NCI-H1105 (cell line): ENCODE results near the gene OR11G2.
A peak's percentile ranks its signal among the peaks of the same experiment; 100 is the strongest.
"Not testable (repeated sequence)": the region's sequence is repeated elsewhere in the genome, so short reads cannot be mapped to it uniquely, and the experiment has no call there.

Experiments
- DNase-seq: peaks from one replicate; lab custom pipeline; 2025; lab: John Stamatoyannopoulos, UW

The OR11G2 gene

DNA sequence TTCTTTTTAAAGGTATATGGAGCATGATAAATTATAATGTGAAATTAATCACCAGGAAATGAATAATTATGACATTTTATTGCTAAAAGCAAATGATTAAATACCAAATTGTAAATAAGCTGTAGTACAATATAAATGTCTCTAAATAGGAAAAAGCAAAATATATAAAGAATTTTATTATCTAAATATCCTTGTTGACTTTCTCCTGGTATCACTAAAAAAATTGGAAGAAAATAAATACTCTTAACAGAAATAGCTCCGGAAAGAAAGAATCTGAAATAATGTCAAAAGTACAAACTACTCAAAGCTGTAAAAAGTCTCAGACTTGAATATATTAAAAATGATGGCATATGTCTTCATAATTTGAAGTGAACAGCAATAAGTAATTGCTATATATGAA is 38.0 kb downstream of the OR11G2 start, which contains the start of gene OR11H7:
Gene OR11H7 (plus strand): TSS at position 301 of the 400 bp plus-strand sequence.
- no peak for DNase-seq

DNA sequence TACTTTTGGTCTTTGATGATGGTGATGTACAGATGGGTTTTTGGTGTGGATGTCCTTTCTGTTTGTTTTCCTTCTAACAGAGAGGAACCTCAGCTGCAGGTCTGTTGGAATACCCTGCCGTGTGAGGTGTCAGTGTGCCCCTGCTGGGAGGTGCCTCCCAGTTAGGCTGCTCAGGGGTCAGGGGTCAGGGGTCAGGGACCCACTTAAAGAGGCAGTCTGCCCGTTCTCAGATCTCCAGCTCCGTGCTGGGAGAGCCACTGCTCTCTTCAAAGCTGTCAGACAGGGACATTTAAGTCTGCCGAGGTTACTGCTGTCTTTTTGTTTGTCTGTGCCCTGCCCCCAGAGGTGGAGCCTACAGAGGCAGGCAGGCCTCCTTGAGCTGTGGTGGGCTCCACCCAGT is 44.7 kb downstream of the OR11G2 start:
- not testable (repeated sequence) for DNase-seq

DNA sequence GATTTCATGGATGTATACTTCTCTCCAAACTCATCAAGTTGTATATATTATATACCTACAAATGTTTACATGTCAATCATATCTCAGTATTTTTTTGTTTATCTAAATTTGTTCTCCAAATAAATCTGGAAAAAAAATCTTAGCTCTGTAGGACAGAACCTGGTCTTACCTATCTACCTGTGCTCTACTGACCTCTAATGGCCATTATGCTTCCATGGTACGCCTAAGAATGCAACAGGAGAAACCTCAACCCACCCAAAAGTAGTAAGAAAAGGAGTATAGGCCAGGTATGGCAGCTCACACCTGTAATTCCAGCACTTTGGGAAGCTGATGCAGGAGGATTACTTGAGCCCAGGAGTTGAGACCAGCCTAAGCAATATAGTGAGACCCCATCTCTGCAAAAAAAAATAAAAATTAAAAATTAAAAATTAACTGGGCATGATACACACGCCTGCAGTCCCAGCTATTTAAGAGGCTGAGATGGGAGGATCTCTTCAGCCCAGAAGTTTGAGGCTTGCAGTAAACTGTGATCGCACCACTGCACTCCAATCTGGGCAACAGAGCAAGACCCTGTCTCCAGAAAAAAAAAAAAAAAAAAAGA is 57.0 kb downstream of the OR11G2 start:
- DNase-seq = peak; percentile 7
